Activated gamma-delta T cell (primary cell): ENCODE data around the gene HSPA2.
"Not testable (repeated sequence)": the region's sequence is repeated elsewhere in the genome, so short reads cannot be mapped to it uniquely, and the experiment has no call there.

Experiments
- DNase-seq: peaks from one replicate; lab custom pipeline; 2025; lab: John Stamatoyannopoulos, UW

The HSPA2 gene

DNA sequence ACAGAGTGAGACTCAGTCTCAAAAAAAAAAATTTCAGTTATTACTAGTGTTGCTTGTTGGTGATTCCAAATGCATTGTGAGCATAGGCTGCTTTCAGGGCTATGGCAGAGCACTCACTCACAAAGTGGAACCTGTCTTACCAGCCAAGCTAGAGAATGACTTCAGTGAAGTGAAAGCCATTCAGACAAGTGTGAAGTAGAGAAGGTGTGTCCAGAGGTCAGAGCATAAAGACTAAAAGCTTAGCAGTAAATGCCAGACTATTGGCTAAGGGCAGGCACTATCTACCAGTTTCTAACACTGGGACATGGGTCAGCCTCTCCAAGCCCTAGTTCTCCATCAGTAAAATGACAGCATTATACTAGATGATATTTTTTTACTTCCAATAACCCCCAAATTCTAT lies 21.9 kb downstream of the HSPA2 start:
- DNase-seq = no peak

DNA sequence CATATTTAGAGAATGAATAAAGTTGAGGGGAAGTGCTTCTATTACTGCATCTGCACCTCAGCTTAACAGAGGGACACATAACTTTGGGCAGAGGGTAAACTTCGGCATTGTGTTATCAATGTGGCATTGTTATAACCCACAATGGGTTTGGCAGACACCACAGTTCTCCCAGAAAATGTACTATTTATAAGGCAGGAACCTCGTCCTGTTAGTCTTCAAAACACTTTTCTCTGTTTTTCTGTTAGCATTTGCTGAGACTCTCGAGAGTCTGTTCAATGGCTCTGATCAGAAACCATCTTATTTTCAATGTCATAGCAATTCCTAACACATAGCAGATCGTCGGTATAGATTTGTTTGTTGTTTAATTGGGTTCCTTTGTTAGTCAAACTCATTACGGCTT lies 23.2 kb downstream of the HSPA2 start:
- DNase-seq = no peak

DNA sequence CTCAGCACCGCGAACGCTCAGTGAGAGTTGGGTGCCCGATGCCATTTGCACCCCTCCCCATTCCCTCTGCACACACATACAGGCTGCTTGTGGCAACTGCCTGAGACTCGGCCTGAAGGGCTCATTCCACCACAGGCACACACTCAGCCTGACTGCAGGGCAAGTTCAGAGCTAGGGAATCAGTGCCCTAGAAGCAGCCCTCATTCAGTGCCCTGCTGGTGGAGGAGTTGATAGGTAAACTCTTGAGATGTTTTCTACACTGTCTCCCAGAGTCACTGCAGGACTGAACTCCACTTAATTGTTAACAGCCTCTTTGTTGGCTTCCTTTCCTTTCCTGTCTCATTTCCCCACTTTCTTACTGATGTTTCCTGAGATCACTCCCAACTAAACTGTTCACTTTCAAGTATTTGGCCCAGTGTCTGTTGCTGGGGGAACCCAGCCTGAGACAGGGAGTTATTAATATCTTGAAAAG lies 26.1 kb downstream of the HSPA2 start:
- DNase-seq = no peak

DNA sequence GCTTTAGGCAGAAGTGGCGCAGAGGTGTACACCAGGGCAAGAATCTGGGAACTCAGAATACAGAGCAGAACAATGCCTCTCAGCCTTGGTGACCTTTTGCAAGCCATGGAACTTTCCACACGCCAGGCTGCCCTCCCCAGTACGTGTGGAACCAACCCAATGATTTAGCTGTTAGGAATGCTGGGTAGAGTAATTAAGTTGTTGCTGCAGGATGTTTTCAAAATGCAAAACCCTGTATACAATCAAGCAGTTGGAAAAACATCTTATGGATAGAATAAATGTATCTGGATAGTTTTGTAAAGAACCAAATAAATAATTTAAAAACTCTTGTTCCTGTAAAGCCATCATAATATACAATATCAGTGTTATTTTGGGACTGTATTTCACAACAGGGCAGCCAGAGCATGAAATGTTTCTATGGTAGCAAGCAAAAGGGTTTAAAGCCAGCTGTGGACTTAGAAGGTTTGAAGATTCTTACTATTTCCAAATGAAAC lies 28.6 kb downstream of the HSPA2 start:
- no peak for DNase-seq

DNA sequence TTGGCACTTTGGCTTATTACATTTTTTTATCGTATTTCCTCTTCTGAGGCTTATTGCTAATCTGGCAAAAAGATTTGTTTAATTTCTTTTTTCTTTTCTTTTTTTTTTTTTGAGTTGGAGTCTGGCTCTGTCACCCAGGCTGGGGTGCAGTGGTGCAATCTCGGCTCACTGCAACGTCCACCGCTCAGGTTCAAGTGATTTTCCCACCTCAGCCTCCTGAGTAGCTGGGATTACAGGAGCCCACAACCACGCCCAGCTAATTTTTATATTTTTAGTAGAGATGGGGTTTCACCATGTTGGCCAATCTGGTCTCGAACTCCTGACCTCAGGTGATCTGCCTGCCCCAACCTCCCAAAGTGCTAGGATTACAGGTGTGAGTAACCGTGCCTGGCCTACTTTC lies 29.1 kb downstream of the HSPA2 start:
- not testable (repeated sequence) for DNase-seq

DNA sequence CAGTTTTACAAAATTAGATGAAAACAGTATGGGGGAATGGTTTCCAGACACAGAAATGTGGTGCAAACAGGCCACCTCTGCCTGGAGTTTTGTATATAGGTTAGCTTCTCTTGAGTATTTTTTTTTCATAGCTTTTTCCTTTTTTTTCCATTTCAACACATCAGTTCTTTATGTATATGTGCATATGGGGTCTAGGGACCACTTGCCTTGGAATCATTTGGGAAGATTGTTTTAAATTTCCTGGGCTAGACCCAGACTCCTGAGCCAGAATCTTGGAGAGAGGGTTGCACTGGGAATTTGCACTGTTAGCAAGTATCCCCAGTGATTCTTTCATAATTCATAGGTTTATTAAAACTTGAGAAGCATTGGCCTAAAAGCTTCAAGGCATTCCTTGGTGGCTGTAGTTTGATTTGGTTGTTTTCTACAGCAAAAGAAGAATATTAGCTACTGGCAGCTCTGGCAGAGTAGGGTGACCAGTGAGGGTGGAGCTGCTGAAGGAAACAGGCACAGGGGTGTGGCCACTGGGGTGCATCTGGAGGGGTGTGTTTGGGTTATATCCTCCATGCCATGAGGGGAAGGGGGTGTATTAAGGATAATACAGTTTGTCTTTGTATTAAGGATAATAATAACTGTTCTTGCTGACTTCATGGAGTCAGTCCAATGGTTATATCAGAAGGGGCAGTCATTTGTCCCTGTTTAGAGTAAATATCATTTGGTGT lies 32.0 kb downstream of the HSPA2 start:
- no peak for DNase-seq

DNA sequence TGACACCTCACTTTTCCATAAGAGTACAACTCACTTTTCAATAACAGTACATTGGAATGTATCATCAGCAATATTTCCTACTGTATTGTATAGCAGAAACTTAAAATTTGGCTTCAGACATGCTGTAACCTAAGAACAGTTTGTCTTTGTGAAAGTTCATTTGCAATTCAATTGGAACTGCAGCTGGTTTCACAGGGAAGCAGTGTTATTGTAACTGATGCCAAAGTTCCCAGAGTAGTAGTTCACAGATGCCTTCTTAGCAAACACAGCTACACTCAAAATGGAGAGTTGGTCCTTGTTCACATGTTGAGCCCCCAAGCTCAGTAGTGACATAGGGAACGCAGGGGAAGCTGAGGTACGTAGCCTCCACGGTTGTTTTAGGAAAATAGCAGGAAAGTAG lies 32.6 kb downstream of the HSPA2 start:
- DNase-seq = no peak

DNA sequence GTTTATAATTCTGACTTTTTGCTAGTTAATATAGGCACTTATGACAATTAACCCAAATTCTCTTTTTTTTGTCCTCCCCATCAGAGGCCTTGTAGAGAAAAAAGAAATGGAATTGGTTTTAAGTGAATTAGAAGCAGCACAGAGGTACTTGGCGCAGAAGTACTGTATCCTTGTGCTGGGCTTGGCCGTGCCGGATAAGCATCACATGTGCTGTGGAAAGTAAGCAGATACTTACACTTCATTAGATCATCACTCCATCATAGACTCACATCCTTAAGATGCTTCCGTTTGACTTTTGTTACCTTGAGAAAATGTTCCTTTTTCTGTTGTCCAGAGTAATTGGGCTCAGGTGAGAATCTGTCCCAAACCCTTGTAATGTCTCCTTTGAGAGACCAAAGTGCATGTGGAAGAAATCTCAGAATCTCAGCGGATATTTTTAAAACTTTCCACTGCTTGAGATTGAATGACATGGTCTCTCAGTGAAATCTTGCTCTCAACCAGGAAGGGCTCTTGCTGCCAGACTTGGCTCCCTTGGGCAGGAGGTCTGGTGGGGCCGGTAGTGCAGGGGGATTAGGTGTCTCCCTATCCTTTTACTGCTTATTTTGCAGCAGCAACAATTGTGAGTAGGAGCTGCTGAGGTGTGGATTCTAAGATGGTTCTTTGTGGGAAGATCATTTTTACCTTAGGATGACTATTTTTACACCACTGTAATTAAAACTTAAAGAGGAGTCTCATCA lies 34.0 kb downstream of the HSPA2 start:
- no peak for DNase-seq

DNA sequence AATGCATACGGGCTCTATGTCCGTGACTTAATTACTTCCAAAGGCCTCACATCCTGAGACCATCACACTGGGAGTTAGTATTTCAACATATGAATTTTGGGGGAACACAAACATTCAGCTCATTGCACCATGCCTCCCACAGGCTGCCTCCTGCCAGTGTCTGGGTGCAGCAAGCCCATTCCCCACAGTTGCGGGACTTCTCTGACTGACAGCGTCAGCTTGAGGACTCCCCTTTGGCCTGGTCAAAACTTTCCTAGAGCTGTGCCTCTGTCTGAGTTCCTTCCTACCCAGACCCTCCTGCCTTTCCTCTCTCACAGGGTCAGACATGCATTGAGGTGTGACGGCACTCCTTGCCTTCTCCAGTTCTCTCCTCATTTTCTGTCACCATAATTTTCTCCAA lies 36.7 kb downstream of the HSPA2 start:
- no peak for DNase-seq

DNA sequence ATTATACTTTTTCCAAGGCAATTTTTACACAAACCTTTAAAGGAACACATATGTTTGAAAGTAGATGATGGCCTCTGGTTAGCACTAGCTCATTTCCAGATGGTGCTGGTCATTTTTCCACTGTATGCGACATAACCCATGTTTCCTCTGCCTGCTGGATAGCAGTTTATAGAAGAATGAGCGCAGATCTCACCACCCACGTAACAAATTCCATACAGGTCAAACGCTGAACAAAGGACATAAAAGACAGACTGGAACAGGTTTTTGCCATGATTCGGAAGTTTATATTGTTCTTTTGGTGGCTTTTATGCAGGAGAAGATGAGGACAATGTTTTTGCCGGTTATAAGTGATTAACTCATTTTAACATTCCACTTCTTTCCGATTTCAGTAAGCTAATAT lies 39.9 kb downstream of the HSPA2 start:
- no peak for DNase-seq

DNA sequence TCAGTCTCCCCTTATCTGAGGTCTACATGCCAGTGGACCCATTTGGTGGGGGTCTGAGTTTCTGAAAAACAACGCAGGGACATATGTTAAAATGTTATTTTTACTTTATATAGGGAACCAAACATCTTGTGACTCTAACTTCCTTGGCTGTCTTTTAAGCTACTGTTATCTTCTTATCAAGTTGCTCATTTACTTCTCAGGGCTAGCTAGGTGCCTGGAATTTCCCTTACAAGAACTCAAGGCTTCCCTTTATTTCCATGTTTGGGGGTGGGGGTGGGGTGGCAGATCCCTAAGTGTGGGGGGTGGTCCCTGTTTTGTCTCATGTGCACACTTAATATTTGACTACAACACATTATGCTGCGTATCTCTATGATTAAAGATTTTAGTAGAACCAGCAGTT lies 40.8 kb downstream of the HSPA2 start:
- no peak for DNase-seq

DNA sequence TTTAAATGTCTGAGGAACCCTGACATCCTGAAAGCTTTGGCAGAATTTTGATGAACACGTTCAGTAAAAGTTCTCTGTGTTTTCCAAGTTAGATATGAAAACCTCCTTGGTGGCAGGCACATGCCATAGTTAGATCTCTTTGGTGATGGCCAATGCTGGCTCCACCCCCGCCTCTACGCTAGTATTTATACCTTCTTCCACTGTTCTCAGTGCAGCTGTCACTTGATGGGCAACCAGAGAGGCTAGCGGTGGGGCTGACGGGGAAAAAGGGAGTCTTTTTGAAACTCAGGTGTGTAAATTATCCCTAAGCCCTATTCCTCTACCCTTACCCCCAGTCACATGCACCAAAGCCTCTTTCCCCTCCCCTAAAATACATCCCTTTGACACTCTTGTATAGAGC lies 41.3 kb downstream of the HSPA2 start:
- no peak for DNase-seq

DNA sequence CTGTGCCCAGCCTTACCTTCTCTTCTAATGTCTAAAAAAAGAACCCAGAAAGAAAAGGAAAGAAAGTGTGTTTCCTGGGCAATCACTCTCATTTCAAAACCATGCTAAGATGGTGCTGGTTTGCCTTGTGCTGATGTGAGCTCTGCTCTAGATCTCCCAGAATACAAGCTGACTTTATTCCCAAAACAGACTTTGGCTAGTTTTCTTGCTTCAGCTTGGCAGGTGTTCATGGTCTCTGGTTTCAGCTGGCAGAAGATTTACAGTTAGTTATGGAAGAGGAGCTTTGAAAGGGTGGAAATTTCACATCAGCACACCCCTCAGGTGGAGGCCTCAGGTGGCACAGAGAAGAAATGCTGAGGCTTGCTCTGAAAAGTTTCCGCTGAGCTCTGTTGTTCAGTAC lies 43.6 kb downstream of the HSPA2 start:
- no peak for DNase-seq

DNA sequence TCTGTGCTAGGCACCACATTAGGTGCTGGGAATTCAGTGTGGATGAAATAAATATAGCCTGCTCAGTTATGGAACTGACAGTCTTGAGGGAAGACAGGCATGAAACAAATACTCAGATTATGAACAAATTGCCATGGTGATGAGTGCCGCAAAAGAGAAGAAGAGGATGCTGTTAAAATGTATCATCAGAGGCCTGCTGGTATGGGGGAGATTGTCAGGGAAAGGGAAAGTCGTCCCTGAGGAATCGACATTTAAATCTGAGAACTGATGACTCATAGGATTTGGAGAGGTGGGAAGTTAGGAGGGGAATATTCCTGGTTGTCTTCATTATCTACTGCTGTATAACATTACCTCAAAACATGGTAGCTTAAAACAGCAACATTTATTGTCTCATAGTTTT lies 51.3 kb downstream of the HSPA2 start:
- no peak for DNase-seq
